MM.1S (cell line): Measurements from ENCODE around the gene FBXO38.

Experiments
- DNase-seq: peaks from one replicate; pipeline ENCODE4 v3.0.0-alpha.2; 2015
- H2AFZ ChIP-seq: fragments of 300-600 bp; sonication (generic); 2 replicates; pipeline ENCODE4 v1.6.0; 2016; ENCODE audit warnings: antibody characterized with exemption, low read length
- H3F3A ChIP-seq: fragments of 300-600 bp; sonication (generic); 2 replicates; pipeline ENCODE4 v1.6.1; 2016; ENCODE audit warnings: mild to moderate bottlenecking, antibody characterized with exemption, low read length, moderate library complexity, mixed read lengths; ENCODE audit not compliant: insufficient read depth
- H3K27ac ChIP-seq: fragments of 300-600 bp; sonication (generic); 2 replicates; pipeline ENCODE4 v1.5.1; 2016; ENCODE audit warnings: mild to moderate bottlenecking, low read length
- H3K27me3 ChIP-seq: fragments of 300-600 bp; sonication (generic); replicated peaks from 2 replicates; pipeline ENCODE4 v1.6.0; 2016; ENCODE audit warnings: low read length; ENCODE audit not compliant: insufficient read depth
- H3K36me3 ChIP-seq: fragments of 300-600 bp; sonication (generic); replicated peaks from 2 replicates; pipeline ENCODE4 v1.6.1; 2016; ENCODE audit warnings: mild to moderate bottlenecking, low read length, mixed read lengths; ENCODE audit not compliant: insufficient read depth
- H3K4me1 ChIP-seq: fragments of 300-600 bp; sonication (generic); 2 replicates; pipeline ENCODE4 v1.6.1; 2016; ENCODE audit warnings: low read length, mixed read lengths
- H3K4me2 ChIP-seq: fragments of 300-600 bp; sonication (generic); 2 replicates; pipeline ENCODE4 v1.6.0; 2016; ENCODE audit warnings: low read depth, low read length
- H3K4me3 ChIP-seq: fragments of 300-600 bp; sonication (generic); 2 replicates; pipeline ENCODE4 v1.5.1; 2016; ENCODE audit warnings: low read length, mixed read lengths
- H3K79me2 ChIP-seq: fragments of 300-600 bp; sonication (generic); 2 replicates; pipeline ENCODE4 v1.6.1; 2016; ENCODE audit warnings: mixed run types, low read length, mixed read lengths
- H3K9ac ChIP-seq: fragments of 300-600 bp; sonication (generic); 2 replicates; pipeline ENCODE4 v1.6.1; 2016; ENCODE audit warnings: low read length, mixed read lengths
- H3K9me2 ChIP-seq: fragments of 300-600 bp; sonication (generic); replicated peaks from 2 replicates; pipeline ENCODE4 v1.6.1; 2016; ENCODE audit warnings: mild to moderate bottlenecking, low read length, mixed read lengths; ENCODE audit not compliant: insufficient read depth
- H3K9me3 ChIP-seq: fragments of 300-600 bp; sonication (generic); replicated peaks from 2 replicates; pipeline ENCODE4 v1.6.1; 2016; ENCODE audit warnings: mild to moderate bottlenecking, low read length, mixed read lengths; ENCODE audit not compliant: insufficient read depth
- H4K20me1 ChIP-seq: fragments of 300-600 bp; sonication (generic); 2 replicates; pipeline ENCODE4 v1.6.1; 2016; ENCODE audit warnings: mild to moderate bottlenecking, low read length, moderate library complexity, mixed read lengths; ENCODE audit not compliant: insufficient read depth
- CTCF ChIP-seq: fragments of 300-600 bp; sonication (generic); IDR thresholded peaks from 2 replicates; pipeline ENCODE4 v1.5.1; 2016; ENCODE audit warnings: antibody characterized with exemption, low read length, mixed read lengths
- EZH2 ChIP-seq: fragments of 300-600 bp; sonication (generic); optimal IDR thresholded peaks from 2 replicates; pipeline ENCODE3; 2017; ENCODE audit warnings: low read depth, mild to moderate bottlenecking, antibody characterized with exemption, low read length, mixed read lengths
- EZH2phosphoT487 ChIP-seq: fragments of 300-600 bp; sonication (generic); IDR thresholded peaks from 2 replicates; pipeline ENCODE4 v1.6.1; 2018; ENCODE audit warnings: antibody characterized with exemption, low read length

The FBXO38 gene

GRCh38 chr5:148381906-148382305 lies 1.9 kb upstream of the FBXO38 start:
- no peak overlapping the region for H3K27ac ChIP-seq
- H3K9me2 ChIP-seq, result no peaks in the 10 kb centered on the region
- no peak overlapping the region for H3K9ac ChIP-seq
- TF ChIP-seq CTCF (no peak), EZH2phosphoT487 (no peak), EZH2 (no peak)
- peaks cover 15% of the 10 kb centered on the region for H3K4me1 ChIP-seq
- H3K4me2 ChIP-seq, result no peak overlapping the region
- no peak overlapping the region for H2AFZ ChIP-seq
- no peak overlapping the region for H3K4me3 ChIP-seq
- no peaks in the 10 kb centered on the region for H3K27me3 ChIP-seq
- H3F3A ChIP-seq, result no peaks in the 10 kb centered on the region
- no peak for DNase-seq
- H3K36me3 ChIP-seq, result no peaks in the 10 kb centered on the region
- no peaks in the 10 kb centered on the region for H3K9me3 ChIP-seq
- no peaks in the 10 kb centered on the region for H4K20me1 ChIP-seq
- peaks cover 31% of the 10 kb centered on the region for H3K79me2 ChIP-seq

GRCh38 chr5:148382961-148383360 lies 797 bp upstream of the FBXO38 start:
- no peaks in the 10 kb centered on the region for H4K20me1 ChIP-seq
- peaks cover 15% of the 10 kb centered on the region for H3K4me1 ChIP-seq
- H3F3A ChIP-seq, result no peaks in the 10 kb centered on the region
- H2AFZ ChIP-seq, result peak overlapping the region; percentile 79
- DNase-seq, result no peak
- peak overlapping the region; percentile 80; the same call in 1 of the 2 replicates for H3K9ac ChIP-seq
- no peaks in the 10 kb centered on the region for H3K9me2 ChIP-seq
- H3K79me2 ChIP-seq, result peaks cover 39% of the 10 kb centered on the region
- H3K27me3 ChIP-seq, result no peaks in the 10 kb centered on the region
- TF ChIP-seq EZH2phosphoT487 (no peak), CTCF (no peak), EZH2 (no peak)
- H3K4me3 ChIP-seq, result peak overlapping the region; percentile 72
- H3K36me3 ChIP-seq, result no peaks in the 10 kb centered on the region
- no peak overlapping the region; the same call in 1 of the 2 replicates for H3K27ac ChIP-seq
- H3K4me2 ChIP-seq, result peak overlapping the region; percentile 56
- no peaks in the 10 kb centered on the region for H3K9me3 ChIP-seq

GRCh38 chr5:148384380-148384737 lies 601 bp downstream of the FBXO38 start:
- peak overlapping the region; percentile 73 for H3K4me2 ChIP-seq
- peak overlapping the region; percentile 20; the same call in 1 of the 2 replicates for H2AFZ ChIP-seq
- H3K9me3 ChIP-seq, result no peaks in the 10 kb centered on the region
- H4K20me1 ChIP-seq, result no peaks in the 10 kb centered on the region
- H3K4me1 ChIP-seq, result peaks cover 15% of the 10 kb centered on the region
- H3F3A ChIP-seq, result no peaks in the 10 kb centered on the region
- H3K4me3 ChIP-seq, result peak overlapping the region; percentile 72
- no peaks in the 10 kb centered on the region for H3K36me3 ChIP-seq
- H3K9ac ChIP-seq, result peak overlapping the region; percentile 80
- no peaks in the 10 kb centered on the region for H3K27me3 ChIP-seq
- H3K79me2 ChIP-seq, result peaks cover 53% of the 10 kb centered on the region
- peak overlapping the region; percentile 64; the same call in 1 of the 2 replicates for H3K27ac ChIP-seq
- DNase-seq, result peak; percentile 8
- TF ChIP-seq EZH2, result no peak
- TF ChIP-seq EZH2phosphoT487, result no peak
- TF ChIP-seq CTCF, result no peak
- H3K9me2 ChIP-seq, result no peaks in the 10 kb centered on the region

GRCh38 chr5:148385094-148385493 lies 1.3 kb downstream of the FBXO38 start:
- H3K27ac ChIP-seq, result no peak overlapping the region

More at GRCh38 chr5:148385094-148385493, 1.3 kb downstream of the FBXO38 start:
- no peaks in the 10 kb centered on the region for H4K20me1 ChIP-seq
- no peaks in the 10 kb centered on the region for H3K36me3 ChIP-seq
- H2AFZ ChIP-seq, result no peak overlapping the region
- H3F3A ChIP-seq, result no peaks in the 10 kb centered on the region
- no peak overlapping the region for H3K9ac ChIP-seq
- TF ChIP-seq EZH2phosphoT487 (no peak), CTCF (no peak), EZH2 (no peak)
- H3K4me1 ChIP-seq, result peaks cover 15% of the 10 kb centered on the region
- H3K9me3 ChIP-seq, result no peaks in the 10 kb centered on the region
- no peak for DNase-seq
- no peaks in the 10 kb centered on the region for H3K27me3 ChIP-seq
- no peaks in the 10 kb centered on the region for H3K9me2 ChIP-seq
- no peak overlapping the region; the same call in 1 of the 2 replicates for H3K4me3 ChIP-seq
- H3K79me2 ChIP-seq, result peaks cover 59% of the 10 kb centered on the region
- H3K4me2 ChIP-seq, result peak overlapping the region; percentile 73
